Stimulated activated CD8-positive, alpha-beta memory T cell treated with anti-CD3 and anti-CD28 coated beads, Interleukin-4, amount 100 ng/mL, for 4 hours (primary cell): ENCODE measurements around the gene NMT1.

Source experiments
- DNase-seq, 2 donors: peaks; one replicate each; pipeline ENCODE4 v3.0.0-alpha.2; 2020; ENCODE audit warnings: low read depth in 2 of 2, low spot score in 1 of 2

NMT1 gene

DNA sequence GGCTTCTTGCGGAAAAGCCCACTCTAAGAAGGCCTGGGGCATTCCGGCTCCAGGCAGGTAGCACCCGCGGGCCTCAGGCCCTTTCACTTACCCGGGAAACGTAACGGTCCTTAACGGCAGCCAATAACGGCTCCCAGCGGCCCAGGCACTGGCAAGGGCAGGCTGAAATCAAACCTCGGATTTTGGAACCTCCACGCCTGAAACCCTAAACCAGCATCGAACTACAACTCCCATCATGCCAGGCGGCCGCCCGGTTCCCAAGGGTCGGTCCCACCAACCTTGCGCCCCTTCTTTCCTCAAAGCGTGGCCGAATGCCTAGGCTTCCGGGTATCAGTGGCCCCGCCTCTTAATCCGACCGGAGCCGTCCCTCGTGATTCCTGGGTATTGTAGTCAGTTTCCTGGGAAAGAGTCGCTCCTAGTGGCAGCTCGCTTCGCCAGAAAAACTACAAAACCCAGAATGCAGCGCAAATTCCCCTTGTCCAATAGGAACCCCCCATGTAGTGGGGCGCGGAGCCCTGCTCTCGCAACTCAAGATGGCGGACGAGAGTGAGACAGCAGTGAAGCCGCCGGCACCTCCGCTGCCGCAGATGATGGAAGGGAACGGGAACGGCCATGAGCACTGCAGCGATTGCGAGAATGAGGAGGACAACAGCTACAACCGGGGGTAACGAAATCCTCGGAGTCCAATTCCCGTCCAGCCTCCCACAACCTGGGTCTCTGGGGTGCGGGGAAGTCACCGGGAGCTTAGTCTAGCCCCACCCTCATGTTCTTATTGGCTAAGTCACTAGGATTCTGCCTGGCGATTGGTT lies at the start of gene NMT1:
Gene NMT1, plus strand, starts transcription at position 521 of the 809 bp plus-strand sequence. Its CDS starts 13 bp downstream, at position 534.
- DNase-seq, result peak; percentile 92 to 93

DNA sequence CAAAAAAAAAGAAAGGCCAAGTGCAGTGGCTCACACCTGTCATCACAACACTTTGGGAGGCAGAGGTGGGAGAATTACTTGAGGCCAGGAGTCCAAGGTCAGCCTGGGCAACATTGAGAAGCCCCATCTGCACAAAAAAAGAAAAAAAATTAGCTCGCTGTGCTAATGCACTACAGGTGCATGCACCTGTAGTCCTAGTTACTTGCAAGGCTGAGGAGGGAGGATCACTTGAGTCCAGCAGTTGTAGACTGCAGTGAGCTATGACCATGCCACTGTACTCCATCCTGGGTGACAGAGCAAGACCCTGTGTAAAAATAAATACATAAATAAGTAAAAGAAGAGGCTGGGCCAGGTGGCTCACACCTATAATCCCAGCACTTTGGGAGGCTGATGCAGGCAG lies 49.4 kb upstream of the NMT1 start:
- no peak for DNase-seq

DNA sequence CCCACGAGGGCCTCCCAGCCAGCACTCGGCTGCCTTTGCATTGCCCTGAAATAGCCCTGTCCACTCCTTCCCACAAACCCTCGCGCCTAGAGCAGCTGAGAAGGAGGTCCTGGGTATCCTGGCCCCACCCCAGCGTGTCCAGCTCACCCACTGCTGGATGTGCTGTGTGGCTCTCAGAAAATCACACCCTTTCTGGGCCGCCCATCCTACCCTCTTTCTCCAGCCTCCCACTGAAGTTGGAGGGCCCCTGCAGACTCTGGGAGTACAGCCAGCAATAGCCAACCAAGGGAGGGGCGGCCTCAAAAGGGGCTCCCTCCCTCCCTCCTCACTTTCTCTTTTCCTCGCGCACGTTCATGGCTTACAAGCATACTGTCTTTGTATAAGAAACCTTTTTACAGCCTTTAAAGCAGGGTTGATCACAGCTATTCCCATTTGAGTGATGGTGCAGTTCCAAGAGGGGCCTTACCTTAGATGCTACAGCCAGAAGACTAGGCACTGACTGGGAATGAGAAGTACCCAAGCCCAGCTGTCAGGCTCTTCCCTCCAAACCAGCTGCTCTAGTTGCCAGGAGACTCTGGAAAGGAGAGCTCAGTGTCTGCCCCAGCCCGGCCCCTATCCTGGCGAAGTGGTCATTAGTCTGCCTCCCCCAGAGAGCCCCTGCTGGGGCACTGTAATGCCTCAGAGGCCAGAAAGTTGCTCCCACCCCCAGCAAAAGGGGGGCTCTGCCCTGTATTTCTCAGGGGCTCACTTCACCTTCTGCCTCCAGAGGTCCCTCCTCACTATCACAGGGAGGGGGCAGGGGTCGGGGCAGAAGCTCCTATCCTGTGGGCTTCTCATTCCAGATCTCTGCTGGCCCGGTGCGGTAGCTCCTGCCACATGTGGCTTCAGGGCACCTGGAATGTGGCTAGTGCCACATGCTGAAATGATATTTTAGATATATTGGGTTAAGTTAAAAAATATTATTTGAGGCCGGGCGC lies 47.8 kb upstream of the NMT1 start:
- no peak for DNase-seq

DNA sequence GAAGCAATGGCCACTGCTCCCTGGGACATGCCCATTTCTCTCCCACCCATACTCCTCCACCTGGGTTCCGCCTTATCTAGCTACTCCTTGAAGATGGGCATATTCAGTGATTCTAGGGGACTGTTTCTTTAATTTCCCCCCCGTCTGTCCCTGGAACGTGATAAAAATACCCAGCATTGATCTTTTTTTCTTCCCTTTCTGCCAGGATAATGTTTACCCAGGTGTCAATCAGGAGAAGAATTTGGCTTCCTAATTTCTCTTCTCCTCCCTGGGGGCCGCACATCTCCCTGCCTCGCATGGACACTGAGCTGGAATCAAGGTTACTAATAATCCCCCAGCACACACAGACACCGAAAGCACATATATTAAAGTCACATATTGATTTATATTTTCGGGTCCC lies 44.9 kb upstream of the NMT1 start:
- no peak for DNase-seq

DNA sequence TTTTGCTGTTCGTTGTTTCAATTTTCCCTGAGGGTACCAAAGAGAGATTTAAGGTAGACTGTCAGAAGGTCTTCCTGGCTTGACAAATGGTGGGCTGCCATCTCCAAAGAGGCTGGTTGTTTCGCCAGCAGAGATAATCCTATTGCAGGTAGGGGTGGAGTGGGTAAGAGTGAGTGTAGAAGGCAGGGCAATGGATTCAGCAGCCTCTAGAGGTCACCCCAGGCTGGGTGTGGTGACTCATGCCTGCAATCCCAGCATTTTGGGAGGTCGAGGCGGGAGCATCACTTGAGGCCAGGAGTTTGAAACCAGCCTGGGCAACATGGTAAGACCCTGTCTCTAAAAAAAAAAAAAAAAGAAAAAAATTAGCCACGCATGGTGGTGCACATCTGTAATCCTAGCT lies 44.3 kb upstream of the NMT1 start:
- no peak for DNase-seq

DNA sequence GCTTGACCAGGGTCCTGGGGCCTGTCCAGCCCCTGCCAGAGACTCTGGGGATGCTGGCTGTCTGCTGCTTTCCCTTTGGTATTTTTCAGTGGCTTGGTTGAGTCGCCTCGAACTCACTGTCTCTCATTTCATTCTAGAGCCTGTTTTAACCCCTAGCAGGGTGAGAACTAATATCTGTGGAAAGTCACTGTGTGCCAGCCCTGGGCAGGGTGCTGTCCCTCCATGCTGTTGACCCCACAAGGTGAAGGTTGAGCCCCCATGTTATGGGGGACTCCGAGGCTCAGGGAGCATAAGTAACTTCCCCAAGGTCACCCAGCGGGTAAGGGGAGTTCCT lies 42.6 kb upstream of the NMT1 start:
- DNase-seq, result no peak

DNA sequence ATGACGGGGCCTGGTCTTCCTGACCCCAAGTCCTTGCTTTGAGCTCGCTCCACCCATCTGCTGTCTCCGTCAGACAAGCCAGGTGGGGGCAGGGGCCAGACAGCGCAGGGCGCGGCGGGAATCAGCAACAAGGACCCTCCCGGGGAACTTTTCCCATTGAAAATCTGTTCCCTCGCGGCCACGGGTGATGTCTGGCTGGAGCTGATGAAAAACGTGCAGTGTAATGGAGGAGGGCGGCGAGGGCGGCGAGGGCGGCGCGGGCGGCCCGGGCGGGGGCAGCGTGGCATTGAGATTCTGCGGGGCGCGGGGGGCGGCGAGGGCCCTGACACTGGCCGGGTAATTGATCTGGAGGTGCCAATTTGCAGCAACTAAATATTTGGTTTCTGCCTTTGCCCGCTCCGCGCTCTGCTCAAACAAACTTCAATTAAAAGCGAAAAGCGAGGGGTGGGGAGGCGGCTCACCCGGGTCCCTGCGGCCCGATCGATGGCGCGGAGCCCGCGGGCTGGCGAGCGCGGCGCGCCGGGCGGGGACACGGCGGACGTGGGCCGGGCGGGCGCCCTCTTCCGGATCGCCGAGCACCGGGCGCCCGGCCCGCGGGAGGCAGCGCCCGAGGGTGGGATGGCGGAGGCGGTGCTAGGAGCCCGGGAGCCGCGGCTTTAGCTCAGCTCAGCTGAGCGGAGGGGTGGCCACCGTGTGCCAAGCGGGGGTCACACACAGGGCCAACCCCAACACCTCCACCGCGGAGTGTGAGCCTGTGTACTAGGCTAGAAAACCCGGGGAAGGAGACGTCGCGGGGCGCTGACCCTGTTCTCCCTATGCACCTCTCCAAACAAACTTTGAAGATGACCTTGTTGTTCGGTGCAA lies 42.0 kb upstream of the NMT1 start:
- DNase-seq, result peak in 1 of 2 donors; percentile 7

DNA sequence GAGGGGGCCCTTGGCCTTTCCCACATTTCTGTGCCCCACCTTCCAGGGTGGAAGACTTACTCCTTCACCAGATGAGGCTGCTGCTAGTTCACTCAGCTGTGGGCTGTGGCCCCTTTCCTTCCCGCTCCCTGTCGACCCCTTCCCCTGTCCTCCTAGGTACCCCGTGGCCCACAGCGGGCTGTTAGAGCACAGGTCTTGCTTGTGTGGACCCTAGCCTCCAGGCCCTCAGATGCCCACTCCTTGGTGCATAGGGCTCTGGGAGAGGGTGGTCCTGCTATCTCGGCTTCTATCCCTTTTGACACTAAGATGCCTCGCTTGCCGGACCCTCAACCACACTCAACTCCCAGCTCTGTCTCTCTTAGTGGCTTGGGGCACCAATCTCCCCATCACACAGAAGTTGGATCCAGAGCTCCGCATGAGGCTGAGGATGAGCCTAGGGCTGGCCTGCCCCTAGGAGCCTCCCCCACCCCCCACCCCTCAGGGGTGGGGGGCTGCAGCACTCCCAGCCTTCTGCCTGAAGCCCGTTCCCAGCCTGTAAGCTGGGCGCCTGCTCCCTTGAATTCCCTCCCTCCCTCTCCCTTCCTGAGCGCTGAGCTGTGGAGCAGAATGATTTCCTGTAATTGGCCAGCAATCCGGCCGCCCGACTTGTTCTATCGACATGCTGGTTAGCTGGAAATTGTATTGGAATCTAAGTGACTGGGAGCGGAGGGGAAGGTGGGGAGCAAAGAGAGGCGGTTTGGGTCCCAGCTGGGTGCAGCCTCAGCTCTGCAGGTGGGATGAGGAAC lies 40.6 kb upstream of the NMT1 start:
- no peak for DNase-seq

DNA sequence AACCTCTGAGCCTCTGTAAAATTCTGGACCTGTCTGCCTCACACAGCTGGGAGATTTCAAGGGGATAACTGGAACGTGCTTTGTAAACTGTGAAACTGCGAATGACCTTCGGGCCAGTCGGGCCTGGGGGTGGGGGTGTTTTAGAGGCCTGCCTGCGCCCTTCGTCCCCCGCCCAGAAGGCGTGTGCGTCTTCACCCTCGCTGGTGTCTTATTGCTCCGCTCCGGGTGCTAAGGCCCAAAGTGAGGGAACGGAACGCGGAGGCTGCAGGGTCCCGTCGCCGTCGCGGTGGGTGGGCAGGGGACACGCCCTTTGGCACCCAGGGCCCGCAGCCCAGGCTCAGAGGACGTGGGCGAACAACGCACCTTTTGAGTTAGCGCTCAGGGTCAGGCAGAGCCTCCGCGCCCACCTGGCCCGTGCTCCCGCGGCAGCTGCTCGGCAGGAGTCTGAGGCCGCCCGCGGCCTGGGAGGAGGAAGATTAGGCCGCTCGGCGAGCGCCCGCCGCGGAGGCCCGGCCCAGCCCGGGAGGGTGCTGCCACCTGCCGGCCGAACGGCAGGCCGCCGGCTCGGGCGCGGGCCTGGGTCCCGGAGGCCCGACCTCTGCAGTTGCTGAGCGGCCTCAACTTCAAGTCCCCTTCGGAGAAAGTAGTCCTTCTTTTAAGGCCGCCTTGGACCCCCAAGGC lies 39.4 kb upstream of the NMT1 start:
- peak; percentile 25 to 27 for DNase-seq

DNA sequence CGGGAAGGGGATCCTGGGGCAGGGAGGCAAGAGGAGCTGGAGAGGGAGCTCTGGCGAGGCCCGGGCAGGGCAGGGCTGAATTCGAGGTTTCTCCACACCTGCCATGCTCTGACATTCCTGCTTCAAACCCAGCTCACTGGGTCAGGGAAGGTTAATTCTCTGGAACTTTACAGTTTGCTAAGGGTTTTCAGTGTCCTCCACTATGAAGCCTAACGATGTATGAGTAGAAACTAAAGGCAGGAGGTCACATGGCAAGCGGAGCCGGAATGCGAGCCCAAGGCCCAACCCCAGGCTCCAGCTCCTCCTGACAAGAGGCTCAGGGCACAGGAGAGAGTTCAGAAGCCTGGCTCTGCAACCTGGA lies 38.8 kb upstream of the NMT1 start:
- no peak for DNase-seq

DNA sequence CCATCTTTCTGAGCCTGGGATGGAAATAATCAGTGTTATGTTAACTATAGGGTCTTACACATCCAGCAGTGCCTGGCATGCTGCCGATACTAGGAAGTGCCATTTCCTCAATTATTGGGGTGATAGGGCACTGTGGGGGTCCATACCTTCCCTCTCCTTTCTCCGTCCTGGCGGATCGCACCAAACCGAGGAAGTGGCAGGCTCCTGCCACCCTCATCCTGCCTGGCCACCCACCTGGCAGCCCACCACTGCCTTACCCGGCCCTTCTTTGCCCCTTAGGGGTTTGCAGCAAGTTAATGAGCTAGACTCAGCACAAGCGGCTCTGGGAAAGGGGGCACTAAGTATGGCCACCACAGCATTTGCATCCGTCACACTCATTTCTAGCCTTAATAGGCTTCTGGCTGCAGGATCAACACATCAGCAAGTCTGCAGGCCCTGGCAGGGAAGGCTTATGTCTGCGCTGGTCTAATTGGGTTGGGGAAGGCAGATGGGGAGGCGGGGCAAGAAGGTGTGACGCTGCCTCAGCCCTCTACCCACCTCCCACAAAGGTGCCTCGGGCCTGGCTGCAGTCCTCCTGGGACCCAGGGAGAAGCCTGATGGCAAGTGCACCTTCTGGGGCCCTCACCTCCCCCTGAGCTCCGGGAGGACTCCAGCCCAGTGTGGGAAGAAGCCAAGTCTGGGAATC lies 38.3 kb upstream of the NMT1 start:
- DNase-seq, result no peak

DNA sequence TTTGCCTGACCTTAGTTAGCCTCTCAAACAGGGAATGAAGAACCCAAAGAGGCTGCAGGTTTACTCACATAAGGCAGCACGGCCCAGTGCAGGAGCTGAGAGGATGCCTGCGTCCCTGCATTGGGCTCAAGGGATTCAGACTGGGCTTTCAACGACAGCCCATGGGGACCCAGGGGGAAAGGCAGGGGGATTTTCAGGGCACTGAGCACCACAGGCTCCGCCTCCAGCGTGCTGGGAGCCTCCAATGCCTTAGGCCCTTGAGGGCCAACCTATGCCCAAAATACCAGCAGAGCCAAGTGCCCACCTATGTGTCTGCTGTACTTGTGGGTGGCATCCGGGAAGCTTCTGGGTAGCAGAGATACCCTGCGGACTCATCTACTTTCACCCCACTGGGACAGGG lies 32.0 kb upstream of the NMT1 start:
- DNase-seq, result no peak

DNA sequence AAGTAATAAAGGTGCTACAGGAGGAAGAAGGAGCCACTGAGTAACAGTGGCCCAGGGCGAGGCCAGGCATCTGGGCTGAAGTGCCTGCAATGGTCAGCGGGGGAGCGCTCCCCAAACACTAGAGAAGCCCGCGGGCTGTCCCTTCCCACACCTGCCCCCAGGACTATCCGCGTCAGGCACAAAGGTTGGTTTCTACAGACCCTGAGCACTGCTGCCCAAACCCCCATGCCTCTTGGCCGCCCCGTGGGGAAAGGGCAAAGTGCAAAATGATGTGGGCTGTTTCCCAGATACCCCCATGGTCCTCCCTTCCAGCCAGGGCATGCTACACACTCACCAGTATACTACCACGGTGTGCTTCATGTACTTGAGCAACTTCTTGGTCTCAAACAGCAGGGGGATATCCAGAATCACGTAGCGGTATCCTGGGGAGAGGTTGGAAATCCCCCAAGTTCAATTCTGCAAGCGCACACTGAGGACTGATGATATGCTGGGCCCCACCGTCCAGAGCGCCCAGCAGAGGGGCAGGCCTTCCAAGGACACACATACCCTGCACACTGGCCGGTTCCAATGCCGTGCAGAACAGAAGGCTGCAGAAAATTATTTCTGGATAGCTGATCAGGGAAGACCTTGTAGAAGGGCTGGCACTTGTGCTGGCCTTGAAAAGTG lies 31.2 kb upstream of the NMT1 start:
- DNase-seq, result no peak

DNA sequence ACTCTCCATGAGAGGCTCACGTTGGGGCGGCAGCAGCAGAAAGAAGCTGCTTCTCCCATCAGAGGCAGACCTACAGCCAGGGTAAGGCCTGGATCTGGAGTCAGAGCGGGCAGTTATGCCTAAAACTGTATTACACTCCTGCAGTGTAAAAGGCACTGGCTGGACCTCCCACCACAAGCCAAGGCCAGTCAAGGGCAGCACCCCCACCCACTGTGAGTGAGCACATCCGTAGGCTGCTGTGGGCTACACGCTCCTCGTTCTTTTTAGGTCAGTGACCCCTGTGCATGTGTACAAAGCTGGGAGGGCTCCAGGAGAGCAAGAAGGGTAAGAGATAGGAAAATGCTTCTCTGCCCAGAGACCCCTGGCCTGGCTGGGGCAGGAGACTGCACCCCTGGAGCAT lies 30.4 kb upstream of the NMT1 start:
- DNase-seq, result no peak

DNA sequence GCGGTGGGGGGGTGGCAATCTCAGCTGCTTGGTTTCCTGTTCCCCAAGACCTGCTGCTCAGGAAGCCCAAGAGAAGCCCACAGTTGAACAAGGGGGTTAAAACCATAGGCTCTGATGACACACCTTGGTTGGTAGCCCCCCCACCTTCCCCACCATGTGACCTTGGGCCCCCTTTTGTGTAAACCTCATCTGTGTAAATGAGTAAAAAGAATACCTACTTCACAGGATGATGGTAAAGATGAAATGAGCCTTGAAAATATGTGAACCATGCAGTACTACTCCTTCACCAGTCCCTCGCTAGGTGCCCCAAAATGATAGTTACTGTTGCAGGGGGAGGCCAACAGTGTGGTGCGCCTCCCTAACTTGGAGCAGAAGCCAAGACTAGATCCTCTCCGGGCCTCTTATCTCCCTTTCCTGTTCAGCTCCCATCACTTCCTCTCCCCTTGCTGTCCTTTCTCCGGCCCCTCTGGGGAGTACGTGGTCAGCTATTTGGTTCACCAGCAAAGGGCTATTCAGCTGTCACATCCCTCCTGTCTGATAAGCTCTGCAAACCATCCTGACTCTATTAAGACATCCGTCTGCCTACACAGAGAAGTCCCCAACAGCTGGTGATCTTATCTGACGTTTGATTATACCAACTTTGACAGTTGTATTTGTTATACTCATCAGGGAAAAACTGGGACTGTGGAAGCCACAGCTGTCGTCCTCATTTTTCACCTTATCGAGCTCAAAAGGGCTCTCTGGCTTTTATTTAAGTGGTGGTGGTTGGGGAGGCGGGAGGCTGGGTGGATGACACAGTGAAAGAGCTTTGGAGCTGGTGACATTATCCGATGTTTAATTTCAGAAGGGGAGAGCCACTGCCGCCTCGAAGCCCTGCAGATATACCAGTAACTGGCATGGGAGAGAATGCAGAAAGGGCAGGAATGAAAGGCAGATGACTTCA lies 29.6 kb upstream of the NMT1 start:
- no peak for DNase-seq

DNA sequence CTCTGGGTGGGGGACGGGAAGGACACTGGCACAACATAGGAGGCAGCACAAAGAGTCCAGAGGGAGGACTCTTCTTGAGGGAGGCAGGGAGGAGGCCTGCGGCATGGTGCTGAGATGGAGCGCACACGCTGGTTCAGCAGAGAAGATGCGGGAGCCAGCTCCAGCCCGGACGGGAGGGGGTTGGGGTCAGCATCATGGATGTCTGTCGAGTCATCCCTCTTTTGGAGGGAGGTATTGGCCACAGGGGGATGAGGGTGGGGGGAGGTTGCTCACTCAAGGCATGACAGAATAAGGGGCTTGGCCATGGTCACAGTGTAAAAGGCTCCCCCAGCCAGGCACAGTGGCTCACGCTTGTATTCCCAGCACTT lies 29.0 kb upstream of the NMT1 start:
- no peak for DNase-seq

DNA sequence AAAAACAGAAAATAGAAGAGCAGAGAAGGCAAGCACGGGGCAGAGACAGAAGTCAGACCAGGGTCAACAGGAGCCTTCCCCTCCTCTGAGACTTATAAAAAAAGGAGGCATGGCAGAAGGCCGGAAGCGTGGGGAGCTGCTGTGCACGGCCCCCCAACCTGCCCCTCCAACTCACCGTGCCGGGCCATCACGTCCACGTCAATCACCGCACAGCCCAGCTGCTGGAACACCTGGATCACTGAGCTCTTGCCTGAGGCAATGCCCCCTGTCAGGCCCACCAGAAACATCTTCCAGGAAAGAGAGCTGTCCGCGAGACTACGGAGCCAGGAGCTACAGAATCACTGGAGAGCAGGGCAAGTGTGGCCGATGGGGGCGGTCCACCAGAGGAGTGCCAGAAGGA lies 26.5 kb upstream of the NMT1 start:
- no peak for DNase-seq

DNA sequence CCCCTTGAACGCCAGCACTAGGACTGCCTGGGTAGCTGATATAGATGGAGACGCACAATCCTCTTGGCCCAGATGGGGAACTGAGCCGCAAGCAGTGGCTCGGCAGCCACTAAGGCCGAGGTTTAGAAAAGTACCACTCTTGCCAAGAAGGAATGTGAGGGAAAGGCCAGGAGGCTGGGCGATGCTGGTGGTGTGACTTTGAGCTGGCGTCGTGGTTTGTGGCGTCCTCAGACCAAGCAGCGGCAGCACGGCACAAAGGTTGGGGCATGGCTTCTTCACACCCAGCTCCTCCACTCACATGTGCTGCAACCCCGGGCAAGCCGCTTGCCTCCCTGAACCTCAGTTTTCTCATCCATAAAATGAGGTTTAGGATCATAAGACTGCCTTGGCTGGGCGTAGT lies 25.3 kb upstream of the NMT1 start:
- no peak for DNase-seq
